ENCODE measurements around the gene FAM20C. TPM values are rescaled to one million over a fixed set of nuclear protein-coding genes. Genes with fewer than 3 reads are reported as not detected.

FAM20C gene
- total RNA-seq, 2 donors from 2014 or later, result 18.5 to 18.9 TPM

- H3K9ac ChIP-seq (ENCODE audit: low read depth in 2 of 2, low read length in 2 of 2), result no peak overlapping the region
- intact Hi-C loops (cut with DNase I), result no loop called here
- no peak for TF ChIP-seq CTCF (IDR thresholded peaks at IDR 0.05)
- H3K36me3 ChIP-seq, result no peaks in the 10 kb centered on the region
- no peaks in the 10 kb centered on the region for H3K27me3 ChIP-seq
- no peak overlapping the region for H3K4me3 ChIP-seq
- H3K27ac ChIP-seq, result no peak overlapping the region
- peak; percentile 8 for DNase-seq
- H3K9me3 ChIP-seq, result no peaks in the 10 kb centered on the region
- no peaks in the 10 kb centered on the region for H3K4me1 ChIP-seq
Measured at GRCh38 chr7:171912-172515, 20.4 kb upstream of the FAM20C start.

- no peak overlapping the region for H3K4me3 ChIP-seq
- no peak overlapping the region for H3K9ac ChIP-seq (ENCODE audit: low read depth in 2 of 2, low read length in 2 of 2)
- no peaks in the 10 kb centered on the region for H3K27me3 ChIP-seq
- no peak for TF ChIP-seq CTCF (IDR thresholded peaks at IDR 0.05)
- no peaks in the 10 kb centered on the region for H3K36me3 ChIP-seq
- H3K4me1 ChIP-seq, result no peaks in the 10 kb centered on the region
- intact Hi-C loops (cut with DNase I), result no loop called here
- no peak overlapping the region for H3K27ac ChIP-seq
- DNase-seq, result peak; percentile 12
- H3K9me3 ChIP-seq, result no peaks in the 10 kb centered on the region
Measured at GRCh38 chr7:173209-173918, 19.0 kb upstream of the FAM20C start.

- TF ChIP-seq CTCF (IDR thresholded peaks at IDR 0.05), result no peak
- H3K9me3 ChIP-seq, result no peaks in the 10 kb centered on the region
- no peak overlapping the region for H3K27ac ChIP-seq
- intact Hi-C loops (cut with DNase I), result no loop called here
- no peaks in the 10 kb centered on the region for H3K27me3 ChIP-seq
- no peaks in the 10 kb centered on the region for H3K36me3 ChIP-seq
- DNase-seq, result no peak
- no peak overlapping the region for H3K4me3 ChIP-seq
- no peaks in the 10 kb centered on the region for H3K4me1 ChIP-seq
- H3K9ac ChIP-seq (ENCODE audit: low read depth in 2 of 2, low read length in 2 of 2), result no peak overlapping the region
Measured at GRCh38 chr7:174716-175115, 17.7 kb upstream of the FAM20C start.

GRCh38 chr7:175955-176354 is 16.4 kb upstream of the FAM20C start:
- TF ChIP-seq CTCF (IDR thresholded peaks at IDR 0.05), result no peak
- Histone ChIP-seq H3K36me3 (no peaks in the 10 kb centered on the region), H3K4me1 (no peaks in the 10 kb centered on the region), H3K27ac (no peak overlapping the region), H3K4me3 (no peak overlapping the region), H3K27me3 (no peaks in the 10 kb centered on the region), H3K9ac (ENCODE audit: low read depth in 2 of 2, low read length in 2 of 2) (no peak overlapping the region), H3K9me3 (no peaks in the 10 kb centered on the region)
- DNase-seq, result no peak
- intact Hi-C loops (cut with DNase I), result no loop called here

- no peaks in the 10 kb centered on the region for H3K36me3 ChIP-seq
- intact Hi-C loops (cut with DNase I), result no loop called here
- H3K9me3 ChIP-seq, result no peaks in the 10 kb centered on the region
- no peak overlapping the region for H3K27ac ChIP-seq
- H3K27me3 ChIP-seq, result no peaks in the 10 kb centered on the region
- TF ChIP-seq CTCF (IDR thresholded peaks at IDR 0.05), result no peak
- peak; percentile 10 for DNase-seq
- H3K4me3 ChIP-seq, result no peak overlapping the region
- H3K9ac ChIP-seq (ENCODE audit: low read depth in 2 of 2, low read length in 2 of 2), result no peak overlapping the region
- no peaks in the 10 kb centered on the region for H3K4me1 ChIP-seq
Measured at GRCh38 chr7:176381-176780, 16.0 kb upstream of the FAM20C start.
